ENCODE data around the gene SLC5A11. TPM values are rescaled to one million over a fixed set of nuclear protein-coding genes. Genes with fewer than 3 reads are reported as not detected.

The SLC5A11 gene
- total RNA-seq, 1 experiment from 2014 or later = not detected

GRCh38 chr16:24836836-24837235 lies 8.9 kb upstream of the SLC5A11 start:
- peaks cover 28% of the 10 kb centered on the region for H3K4me1 Mint-ChIP-seq (ENCODE audit: low read depth, unreplicated experiment)
- CTCF ChIA-PET = no interaction called here
- H3K27ac Mint-ChIP-seq (ENCODE audit: unreplicated experiment) = no peak overlapping the region
- H3K27me3 Mint-ChIP-seq (ENCODE audit: unreplicated experiment) = no peaks in the 10 kb centered on the region
- DNase-seq = no peak
- H3K9me3 Mint-ChIP-seq (ENCODE audit: low read depth, unreplicated experiment) = no peaks in the 10 kb centered on the region
- intact Hi-C loops (cut with micrococcal nuclease; ENCODE audit: unreplicated experiment) = loop anchor here (5.0 kb wide), 1 partner anchor 70 kb away; no protein-coding TSS in a partner anchor
- H3K4me3 Mint-ChIP-seq (ENCODE audit: low read depth, unreplicated experiment) = no peak overlapping the region
- no peaks in the 10 kb centered on the region for H3K36me3 Mint-ChIP-seq (ENCODE audit: insufficient read depth, unreplicated experiment)
- no TSS peak for BruUV-seq (replicated peaks)
- TF ChIP-seq CTCF (IDR thresholded peaks at IDR 0.05; ENCODE audit: unreplicated experiment) = no peak

GRCh38 chr16:24837969-24838368 lies 7.8 kb upstream of the SLC5A11 start:
- no peak for DNase-seq
- TF ChIP-seq CTCF (IDR thresholded peaks at IDR 0.05; ENCODE audit: unreplicated experiment) = no peak
- intact Hi-C loops (cut with micrococcal nuclease; ENCODE audit: unreplicated experiment) = loop anchor here (5.0 kb wide), 1 partner anchor 69 kb away; no protein-coding TSS in a partner anchor
- no peaks in the 10 kb centered on the region for H3K9me3 Mint-ChIP-seq (ENCODE audit: low read depth, unreplicated experiment)
- H3K4me1 Mint-ChIP-seq (ENCODE audit: low read depth, unreplicated experiment) = peaks cover 28% of the 10 kb centered on the region
- CTCF ChIA-PET = interaction anchor here (0.6 to 0.7 kb wide), 2 partner anchors 14 to 278 kb away, joined by 3 to 4 read pairs; no protein-coding TSS in a partner anchor
- H3K36me3 Mint-ChIP-seq (ENCODE audit: insufficient read depth, unreplicated experiment) = no peaks in the 10 kb centered on the region
- no peak overlapping the region for H3K27ac Mint-ChIP-seq (ENCODE audit: unreplicated experiment)
- H3K27me3 Mint-ChIP-seq (ENCODE audit: unreplicated experiment) = no peaks in the 10 kb centered on the region
- BruUV-seq (replicated peaks) = no TSS peak
- no peak overlapping the region for H3K4me3 Mint-ChIP-seq (ENCODE audit: low read depth, unreplicated experiment)

GRCh38 chr16:24838554-24839266 lies 7.1 kb upstream of the SLC5A11 start:
- CTCF ChIA-PET = interaction anchor here (0.6 to 0.7 kb wide), 2 partner anchors 13 to 279 kb away, joined by 3 to 4 read pairs; no protein-coding TSS in a partner anchor
- Mint-ChIP-seq H3K4me3 (ENCODE audit: low read depth, unreplicated experiment) (peak overlapping the region; percentile 15), H3K4me1 (ENCODE audit: low read depth, unreplicated experiment) (peaks cover 29% of the 10 kb centered on the region), H3K27me3 (ENCODE audit: unreplicated experiment) (no peaks in the 10 kb centered on the region), H3K9me3 (ENCODE audit: low read depth, unreplicated experiment) (no peaks in the 10 kb centered on the region), H3K36me3 (ENCODE audit: insufficient read depth, unreplicated experiment) (no peaks in the 10 kb centered on the region), H3K27ac (ENCODE audit: unreplicated experiment) (peak overlapping the region; percentile 87)
- BruUV-seq (replicated peaks) = no TSS peak
- intact Hi-C loops (cut with micrococcal nuclease; ENCODE audit: unreplicated experiment) = loop anchor here (5.0 kb wide), 1 partner anchor 69 kb away; no protein-coding TSS in a partner anchor
- no peak for TF ChIP-seq CTCF (IDR thresholded peaks at IDR 0.05; ENCODE audit: unreplicated experiment)
- DNase-seq = peak; percentile 46

- Mint-ChIP-seq H3K36me3 (ENCODE audit: insufficient read depth, unreplicated experiment) (peaks cover 2% of the 10 kb centered on the region), H3K27ac (ENCODE audit: unreplicated experiment) (peak overlapping the region; percentile 87), H3K27me3 (ENCODE audit: unreplicated experiment) (no peaks in the 10 kb centered on the region), H3K9me3 (ENCODE audit: low read depth, unreplicated experiment) (no peaks in the 10 kb centered on the region), H3K4me3 (ENCODE audit: low read depth, unreplicated experiment) (peak overlapping the region; percentile 15), H3K4me1 (ENCODE audit: low read depth, unreplicated experiment) (peaks cover 37% of the 10 kb centered on the region)
- no TSS peak for BruUV-seq (replicated peaks)
- no peak for TF ChIP-seq CTCF (IDR thresholded peaks at IDR 0.05; ENCODE audit: unreplicated experiment)
- intact Hi-C loops (cut with micrococcal nuclease; ENCODE audit: unreplicated experiment) = loop anchor here (5.0 kb wide), 1 partner anchor 68 kb away; no protein-coding TSS in a partner anchor
- CTCF ChIA-PET = interaction anchor here (0.6 kb wide), 1 partner anchor 209 kb away, joined by 4 read pairs; no protein-coding TSS in a partner anchor
- no peak for DNase-seq
Observed at GRCh38 chr16:24839347-24839972, 6.3 kb upstream of the SLC5A11 start.
